ENCODE results near the gene CEP170B.

Gene CEP170B

DNA sequence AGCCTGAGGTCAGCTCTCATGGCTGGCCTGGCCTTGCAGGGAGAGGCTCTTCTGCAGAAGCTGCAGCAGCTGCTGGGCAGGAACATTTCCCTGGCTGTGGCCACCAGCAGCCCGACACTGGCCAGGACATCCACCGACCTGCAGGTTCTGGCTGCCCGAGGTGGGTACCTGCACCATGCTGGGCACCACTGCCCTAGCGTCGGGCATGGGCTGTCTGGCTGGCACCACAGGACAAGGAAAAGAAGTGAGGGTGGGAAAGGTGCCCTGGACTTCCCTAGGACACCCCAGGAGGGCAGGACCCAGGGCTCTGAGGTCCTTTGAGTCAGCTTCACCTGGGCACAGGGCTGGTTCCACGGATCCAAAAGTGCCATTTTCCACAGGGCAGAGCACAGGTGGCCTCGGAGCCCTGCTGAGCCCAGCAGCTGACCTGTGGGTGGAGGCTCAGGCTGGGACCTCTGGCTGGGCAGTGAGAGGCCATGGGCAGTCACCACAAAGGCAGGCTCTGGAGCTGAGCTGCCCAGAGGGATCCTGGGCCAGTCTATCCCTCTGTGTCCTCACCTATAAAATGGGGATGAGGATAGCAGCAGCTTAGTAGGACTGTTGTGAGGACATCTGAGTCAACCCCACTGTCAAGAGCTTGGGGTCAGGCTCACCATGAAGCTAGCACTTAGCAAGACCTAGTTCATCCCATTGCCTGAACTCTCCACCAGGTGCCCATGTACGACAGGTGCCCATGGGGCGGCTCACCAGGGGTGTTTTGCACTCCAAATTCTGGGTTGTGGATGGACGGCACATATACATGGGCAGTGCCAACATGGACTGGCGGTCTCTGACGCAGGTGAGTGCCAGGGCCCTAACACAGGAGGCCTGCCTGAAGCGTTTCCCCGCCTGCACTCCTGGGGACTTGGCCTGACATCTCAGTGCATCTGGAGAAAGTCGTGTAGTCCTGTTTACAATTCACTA is 64.5 kb downstream of the CEP170B start:
- no peak for DNase-seq (ENCODE audit: low read depth in 3 of 3, low spot score in 1 of 3)

DNA sequence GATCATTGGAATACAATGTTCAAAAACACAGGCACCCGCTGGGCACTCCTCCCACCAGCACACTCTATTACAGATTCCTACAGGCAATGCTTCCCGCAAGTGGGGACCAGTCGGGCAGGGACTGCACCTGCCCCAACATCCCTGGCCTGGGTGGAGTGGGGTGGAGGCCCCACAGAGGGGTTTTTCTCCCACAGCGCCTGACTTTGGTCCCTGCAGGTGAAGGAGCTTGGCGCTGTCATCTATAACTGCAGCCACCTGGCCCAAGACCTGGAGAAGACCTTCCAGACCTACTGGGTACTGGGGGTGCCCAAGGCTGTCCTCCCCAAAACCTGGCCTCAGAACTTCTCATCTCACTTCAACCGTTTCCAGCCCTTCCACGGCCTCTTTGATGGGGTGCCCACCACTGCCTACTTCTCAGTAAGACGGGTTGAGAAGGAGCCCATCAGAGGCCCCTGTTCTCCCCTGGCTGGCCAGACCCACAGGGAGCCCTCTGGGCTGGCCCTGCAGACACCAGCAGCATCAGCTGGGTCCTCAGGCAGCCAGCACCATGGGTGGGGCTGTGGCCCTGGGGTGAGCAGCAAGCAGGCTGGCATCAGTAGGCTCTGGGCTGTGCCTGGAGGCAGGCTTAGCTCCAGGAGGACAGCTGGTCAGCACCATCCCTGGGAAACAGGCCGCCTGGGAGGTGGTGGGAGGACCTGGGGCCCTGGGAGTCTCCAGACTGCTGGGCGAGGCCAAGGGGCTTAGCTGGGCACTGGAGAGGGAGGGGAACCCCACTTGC is 65.6 kb downstream of the CEP170B start:
- DNase-seq (ENCODE audit: low read depth in 3 of 3, low spot score in 1 of 3), result no peak

DNA sequence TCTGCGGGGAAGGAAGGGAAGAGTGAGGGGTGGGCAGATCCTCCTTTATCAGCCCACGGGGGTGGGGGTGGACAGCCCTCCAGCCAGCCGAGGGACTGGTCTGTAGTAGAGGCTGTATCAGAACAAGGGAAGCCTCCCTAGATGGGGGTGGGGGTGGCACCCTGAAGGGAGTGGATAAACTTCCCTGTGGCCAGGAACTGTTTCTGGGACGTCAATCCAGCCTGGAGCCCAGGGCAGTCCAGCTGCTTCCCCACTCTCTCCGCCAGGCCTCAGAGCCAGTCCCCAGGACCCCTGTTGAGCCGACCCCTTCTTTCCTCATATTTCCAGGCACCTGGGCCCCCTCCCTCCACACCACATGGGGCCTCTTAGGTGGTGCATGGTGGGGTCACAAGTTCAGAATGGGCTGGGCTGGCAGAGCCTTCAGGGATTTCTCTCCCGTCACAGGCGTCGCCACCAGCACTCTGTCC is 66.3 kb downstream of the CEP170B start:
- DNase-seq (ENCODE audit: low read depth in 3 of 3, low spot score in 1 of 3), result no peak

DNA sequence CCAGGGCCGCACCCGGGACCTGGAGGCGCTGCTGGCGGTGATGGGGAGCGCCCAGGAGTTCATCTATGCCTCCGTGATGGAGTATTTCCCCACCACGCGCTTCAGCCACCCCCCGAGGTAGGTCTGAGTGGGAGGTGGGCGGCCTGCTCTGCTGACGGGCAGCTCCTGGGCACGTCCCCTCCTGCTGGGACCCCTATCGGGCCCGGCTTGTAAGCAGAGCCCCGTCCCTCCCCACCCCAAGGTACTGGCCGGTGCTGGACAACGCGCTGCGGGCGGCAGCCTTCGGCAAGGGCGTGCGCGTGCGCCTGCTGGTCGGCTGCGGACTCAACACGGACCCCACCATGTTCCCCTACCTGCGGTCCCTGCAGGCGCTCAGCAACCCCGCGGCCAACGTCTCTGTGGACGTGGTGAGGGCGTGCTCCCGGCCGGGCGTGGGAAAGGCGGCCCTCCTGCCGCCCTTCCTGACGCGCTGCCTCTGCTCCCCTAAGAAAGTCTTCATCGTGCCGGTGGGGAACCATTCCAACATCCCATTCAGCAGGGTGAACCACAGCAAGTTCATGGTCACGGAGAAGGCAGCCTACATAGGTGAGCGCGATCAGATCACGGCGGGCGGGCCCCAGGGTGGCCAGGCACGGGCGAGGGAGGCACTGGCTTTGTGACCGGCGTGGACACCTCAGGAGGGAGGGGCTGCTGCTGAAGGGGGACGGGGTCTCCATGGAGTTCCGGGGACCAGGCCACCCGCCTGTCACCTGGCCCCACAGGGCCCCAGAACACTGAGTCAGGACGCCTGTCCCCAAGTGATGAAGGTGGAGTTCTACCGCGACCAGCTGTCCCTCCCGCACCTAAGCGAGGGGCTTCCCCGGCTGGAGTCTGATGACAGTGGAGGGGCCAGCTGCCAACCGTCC is 67.0 kb downstream of the CEP170B start:
- DNase-seq (ENCODE audit: low read depth in 3 of 3, low spot score in 1 of 3), result no peak

DNA sequence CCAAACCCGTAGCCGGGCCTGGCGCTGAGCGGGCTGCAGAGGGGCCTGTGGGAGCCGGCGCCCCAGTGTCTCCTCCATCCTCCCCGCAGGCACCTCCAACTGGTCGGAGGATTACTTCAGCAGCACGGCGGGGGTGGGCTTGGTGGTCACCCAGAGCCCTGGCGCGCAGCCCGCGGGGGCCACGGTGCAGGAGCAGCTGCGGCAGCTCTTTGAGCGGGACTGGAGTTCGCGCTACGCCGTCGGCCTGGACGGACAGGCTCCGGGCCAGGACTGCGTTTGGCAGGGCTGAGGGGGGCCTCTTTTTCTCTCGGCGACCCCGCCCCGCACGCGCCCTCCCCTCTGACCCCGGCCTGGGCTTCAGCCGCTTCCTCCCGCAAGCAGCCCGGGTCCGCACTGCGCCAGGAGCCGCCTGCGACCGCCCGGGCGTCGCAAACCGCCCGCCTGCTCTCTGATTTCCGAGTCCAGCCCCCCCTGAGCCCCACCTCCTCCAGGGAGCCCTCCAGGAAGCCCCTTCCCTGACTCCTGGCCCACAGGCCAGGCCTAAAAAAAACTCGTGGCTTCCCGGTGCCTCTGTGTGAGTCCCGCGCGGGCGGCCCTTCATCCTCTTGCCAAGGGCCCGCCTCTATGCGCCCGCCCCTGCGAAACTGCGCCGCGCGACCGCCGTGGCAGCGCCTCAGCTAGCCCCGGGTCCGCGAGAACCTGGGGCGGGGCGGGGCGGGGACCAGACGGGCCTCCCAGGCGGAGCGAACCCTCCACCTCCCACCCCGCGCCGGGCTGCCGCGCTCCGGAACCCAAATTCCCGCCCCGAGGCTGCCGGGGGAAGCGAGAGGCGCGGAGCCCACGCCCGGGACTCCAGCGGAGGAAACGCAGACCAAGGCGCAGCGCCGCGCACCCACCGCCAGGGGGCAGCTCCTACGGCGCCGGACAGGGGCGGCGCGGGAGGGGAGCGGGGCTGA is 67.9 kb downstream of the CEP170B start:
- peak; percentile 45 to 91 (median 76) for DNase-seq (ENCODE audit: low read depth in 3 of 3, low spot score in 1 of 3)

DNA sequence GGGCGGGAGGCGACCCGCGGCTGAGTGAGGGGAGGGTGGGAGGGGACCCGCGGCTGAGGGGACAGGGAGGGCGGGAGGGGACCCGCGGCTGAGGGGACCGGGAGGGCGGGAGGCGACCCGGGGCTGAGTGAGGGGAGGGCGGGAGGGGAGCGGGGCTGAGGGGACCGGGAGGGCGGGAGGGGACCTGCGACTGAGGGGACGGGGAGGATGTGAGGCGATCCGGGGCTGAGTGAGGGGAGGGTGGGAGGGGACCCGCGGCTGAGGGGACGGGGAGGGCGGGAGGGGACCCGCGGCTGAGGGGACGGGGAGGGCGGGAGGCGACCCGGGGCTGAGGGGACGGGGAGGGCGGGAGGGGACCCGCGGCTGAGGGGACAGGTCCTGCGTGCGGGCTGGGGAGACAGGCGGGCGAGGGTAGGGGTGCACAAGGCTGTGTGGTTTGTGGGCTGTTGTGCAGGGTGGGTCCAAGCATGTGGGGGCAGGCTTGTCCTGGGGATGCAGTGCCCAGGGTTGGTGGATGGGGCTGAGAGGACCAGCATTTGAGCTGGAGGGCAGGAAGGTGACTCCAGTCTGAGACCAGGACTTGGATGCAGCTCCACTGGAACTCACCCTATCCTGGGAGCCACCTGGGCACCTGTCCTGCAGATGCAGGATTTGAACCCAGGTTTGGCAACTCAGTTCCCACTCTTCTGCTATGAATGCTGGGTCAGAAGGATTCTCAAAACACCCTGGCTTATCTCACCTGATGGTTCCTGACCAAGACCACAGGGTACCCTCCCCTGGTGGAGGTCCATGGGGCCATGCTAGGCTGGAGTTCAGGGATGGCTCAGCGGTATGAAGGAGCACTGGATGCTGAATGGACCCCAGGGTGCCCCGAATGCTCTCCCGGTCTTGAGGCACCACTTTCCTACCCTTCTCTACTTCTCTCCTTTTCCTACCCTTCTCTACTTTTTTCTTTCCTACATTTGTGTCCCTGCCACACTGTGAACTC is 69.0 kb downstream of the CEP170B start:
- DNase-seq (ENCODE audit: low read depth in 3 of 3, low spot score in 1 of 3), result no peak

DNA sequence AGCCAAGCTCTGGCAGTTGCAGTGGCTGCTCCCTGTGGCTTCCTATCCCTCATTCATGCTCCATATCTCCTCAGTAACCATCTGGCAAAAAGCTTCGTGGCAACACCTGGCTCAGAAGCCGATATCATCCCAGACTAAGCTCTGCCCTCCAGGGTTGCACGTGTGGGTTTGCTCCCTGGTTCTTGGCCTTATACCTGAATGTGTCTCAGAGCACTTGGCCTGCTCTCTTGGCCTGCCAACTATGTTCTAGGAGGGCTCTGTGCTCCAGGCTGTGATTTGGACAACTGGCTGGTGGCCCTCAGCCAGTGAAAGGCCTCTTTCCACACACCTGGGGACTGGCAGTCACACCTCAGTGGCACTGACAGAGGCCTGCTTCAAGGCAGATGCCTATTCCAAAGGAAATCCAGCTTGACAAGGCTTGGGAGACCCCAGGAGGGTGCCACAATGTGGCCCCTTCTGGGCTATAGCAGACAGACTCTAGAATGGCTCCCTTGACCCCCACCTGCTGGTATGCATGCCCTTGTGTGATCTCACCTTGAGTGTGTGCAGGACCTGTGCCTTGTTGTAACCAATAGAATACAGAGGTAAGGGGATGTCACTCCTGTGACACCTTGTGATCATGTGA is 70.1 kb downstream of the CEP170B start:
- DNase-seq (ENCODE audit: low read depth in 3 of 3, low spot score in 1 of 3), result no peak

DNA sequence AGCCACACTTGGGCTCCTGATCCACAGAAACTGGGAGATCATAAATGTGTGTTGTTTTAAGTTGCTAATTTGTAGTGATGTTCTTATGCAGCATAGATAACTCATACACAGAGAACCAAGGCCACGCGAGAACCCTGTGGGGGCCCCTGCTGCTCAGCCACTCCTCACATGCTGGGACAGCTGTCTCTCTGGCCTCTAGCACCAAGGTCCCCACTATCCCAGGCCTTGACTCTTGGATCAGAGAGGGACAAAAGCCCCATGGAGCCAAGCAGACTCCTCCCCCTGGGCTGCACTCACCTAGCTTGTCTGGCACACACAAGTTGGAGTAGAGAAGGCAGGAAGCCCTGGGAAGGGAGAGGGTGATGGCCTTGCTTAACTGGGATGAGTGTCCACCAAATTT is 70.9 kb downstream of the CEP170B start:
- no peak for DNase-seq (ENCODE audit: low read depth in 3 of 3, low spot score in 1 of 3)

DNA sequence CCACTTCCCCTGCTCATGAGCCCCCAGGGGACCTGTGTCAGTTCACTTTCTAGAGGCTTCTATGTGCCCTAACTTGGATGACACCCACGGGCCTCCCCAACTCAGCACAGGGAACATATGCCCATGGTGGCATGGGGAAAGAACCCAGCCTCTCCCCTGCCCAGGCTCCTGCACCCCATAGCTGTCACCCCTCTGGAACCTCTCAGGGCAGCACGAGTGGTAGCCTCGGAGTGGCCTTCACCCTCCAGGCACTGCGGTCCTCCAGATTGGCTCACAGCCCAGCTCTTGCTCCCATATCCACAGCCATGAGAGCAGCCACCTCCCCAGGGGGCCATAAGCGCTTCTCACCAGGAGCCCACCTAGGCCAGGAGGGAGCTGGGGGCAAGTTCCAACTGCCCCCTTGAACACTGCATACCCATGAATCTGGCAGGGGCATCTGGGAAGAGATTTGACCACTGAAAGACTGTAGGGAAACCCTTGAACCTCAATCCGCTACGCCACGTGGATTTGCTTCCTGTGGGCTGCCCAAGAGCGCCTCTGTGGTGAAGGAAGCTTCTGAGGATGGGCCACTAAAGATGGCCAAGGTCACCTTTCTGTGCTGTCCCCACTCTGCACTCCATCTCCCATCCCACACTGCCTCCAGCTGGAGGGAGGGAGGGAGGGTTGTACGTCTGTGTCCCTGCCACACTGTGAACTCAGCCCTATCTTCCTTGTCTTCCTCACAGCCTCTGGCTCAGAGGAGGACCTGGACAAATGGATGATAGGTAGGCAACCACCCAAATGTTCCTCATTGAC is 71.5 kb downstream of the CEP170B start:
- DNase-seq (ENCODE audit: low read depth in 3 of 3, low spot score in 1 of 3), result no peak

DNA sequence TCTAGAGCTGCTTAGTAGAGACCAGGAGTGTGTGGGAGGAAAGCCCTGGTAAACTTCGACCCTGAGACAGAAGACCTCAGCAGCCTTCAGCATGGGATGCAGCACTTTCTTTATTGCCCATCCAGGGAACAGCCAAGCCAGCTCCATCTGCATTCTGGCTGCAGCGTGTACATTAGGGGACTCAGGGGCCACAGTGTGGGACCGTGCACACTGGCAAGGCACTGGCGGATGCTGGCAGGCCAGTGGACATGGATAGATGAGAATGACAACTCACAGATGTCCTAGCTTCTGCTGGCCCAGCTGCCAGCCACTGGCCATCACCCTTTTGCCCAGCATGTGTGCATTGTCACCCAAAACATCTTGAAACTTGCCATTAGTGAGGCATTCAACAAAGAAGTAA is 72.1 kb downstream of the CEP170B start:
- no peak for DNase-seq (ENCODE audit: low read depth in 3 of 3, low spot score in 1 of 3)

DNA sequence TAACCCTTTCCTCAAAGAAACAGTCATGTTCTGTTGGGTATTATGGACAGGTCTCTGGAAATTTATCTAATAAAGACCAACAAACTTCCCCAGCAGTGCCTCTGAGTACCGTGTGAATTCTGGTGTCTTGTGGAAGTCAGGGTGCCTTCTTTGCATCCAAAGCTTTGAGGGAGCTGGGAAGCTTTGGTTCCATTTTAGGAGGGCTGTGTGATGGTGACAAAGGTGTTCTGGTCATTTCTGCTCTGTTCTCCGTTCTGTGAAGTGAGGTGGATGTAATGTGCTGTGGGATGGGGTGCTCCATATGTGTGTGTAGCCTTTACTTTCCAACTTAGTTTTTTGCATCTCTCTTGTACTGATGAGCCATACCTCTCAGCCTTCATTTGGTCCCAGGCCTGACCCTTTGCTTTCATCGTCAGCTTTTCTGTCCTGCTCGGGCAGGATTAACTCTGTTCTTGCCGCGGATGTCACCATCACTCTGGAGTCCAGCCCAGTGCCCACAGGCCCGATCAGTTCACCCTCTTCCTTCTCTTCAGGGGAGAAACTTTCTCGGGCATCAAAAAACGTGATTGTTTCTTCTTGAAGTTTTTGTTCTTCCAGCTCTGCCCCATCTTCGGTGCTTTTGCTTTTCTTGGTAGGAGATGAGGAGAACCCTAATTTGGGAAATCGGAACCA is 72.8 kb downstream of the CEP170B start:
- DNase-seq (ENCODE audit: low read depth in 3 of 3, low spot score in 1 of 3), result no peak

DNA sequence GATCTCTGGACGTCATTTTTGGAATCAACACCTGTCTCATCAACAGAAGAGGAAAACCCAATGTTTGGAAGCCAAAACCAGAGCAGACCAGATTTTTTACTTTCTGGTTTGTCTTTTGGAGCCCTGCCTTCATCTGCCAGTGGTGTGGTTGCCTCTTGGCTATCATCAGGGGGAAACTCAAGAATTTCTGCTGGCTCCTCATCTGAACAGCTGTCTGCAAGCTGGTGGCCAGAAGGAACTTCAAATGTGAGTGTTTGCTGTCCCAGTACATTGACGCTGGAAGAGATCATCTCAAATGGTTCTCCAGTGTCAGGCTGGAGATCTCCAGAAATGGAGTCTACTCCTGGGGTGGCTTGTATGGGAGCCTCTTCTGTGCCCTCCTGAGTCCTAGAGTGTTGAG is 73.4 kb downstream of the CEP170B start:
- DNase-seq (ENCODE audit: low read depth in 3 of 3, low spot score in 1 of 3), result no peak

DNA sequence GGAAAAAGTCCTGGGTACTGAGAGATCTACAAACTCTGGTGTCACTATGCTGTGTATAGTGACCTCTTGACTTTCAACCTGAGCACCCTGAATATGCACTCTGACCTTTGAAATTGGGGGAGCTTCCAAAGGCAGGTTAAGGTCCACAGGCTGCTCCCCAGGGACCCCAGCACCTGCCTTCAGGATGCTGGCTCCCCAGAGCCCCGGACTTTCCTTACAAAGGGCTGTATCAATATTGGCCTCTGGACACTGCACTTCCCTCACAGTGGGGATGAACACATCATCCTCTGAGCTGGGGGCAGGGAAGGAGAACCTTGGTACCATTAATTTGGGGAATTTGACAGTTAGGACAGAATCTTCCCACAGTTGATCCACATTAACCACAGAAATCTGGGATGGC is 73.9 kb downstream of the CEP170B start:
- no peak for DNase-seq (ENCODE audit: low read depth in 3 of 3, low spot score in 1 of 3)

DNA sequence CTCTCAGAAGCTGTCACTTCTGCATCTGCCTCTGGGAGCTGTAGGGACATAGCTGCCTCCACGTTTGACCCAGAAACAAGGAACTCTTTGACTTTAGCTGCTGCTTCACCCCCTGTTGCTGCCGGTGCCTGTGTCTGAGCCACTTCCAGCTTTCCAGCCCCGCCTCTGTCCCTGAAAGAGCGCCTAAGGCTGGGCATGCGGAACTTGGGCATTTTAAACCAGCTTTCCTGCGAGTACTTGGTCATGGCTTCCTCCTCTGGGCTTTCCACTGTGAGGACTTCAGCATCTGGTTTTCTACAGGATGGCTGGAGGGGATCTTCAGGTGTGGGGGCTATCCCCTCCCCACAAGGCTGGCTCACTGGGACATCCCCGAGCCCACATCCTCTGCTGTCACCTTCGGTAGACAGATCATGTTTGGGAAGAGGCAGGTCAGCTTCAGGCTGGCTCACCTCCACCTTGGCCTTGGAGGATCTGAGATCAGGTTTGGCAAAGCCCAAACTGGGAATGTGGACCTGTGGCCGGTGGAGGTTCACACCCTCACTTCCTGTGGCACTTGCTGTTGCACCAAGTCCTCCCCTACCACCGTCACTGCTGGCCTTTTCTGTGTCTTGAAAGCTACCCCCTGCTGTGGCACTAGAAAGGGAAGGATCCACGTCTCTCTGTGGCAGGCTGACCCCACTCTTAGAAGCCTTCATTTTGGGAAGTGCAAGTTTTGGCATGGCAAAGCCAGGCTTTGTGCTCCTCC is 74.8 kb downstream of the CEP170B start:
- DNase-seq (ENCODE audit: low read depth in 3 of 3, low spot score in 1 of 3), result no peak

DNA sequence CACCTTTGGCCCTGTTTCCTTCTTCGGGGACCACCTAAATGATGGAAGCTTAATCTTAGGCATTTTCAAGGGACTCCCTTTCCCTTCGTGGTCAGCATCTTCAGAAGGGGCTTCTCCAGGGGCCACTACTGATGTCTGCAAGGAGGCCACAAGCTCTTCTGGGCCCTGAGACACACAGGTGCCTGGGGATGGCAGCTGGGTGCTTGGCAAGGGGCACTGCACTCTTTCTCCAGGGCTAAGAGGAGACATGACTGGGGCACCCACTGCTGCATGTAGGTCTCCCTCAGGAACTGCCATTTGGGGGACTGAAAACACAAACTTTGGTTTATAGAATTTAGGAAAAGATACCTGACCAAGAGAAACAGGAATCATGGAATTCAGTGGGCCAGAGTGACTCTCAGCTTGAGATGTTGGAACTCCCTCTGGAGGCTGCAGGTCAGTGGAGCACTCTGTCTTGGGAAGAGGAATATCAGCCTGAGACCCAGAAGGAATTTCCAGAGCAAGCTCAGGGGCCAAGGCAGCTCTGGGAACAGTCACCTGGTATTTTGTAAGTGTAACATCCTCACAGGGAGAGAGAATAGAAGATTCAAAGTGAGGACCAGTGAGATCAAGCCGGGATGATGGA is 75.6 kb downstream of the CEP170B start:
- no peak for DNase-seq (ENCODE audit: low read depth in 3 of 3, low spot score in 1 of 3)

Data from stimulated activated CD4-positive, alpha-beta T cell treated with anti-CD3 and anti-CD28 coated beads, TNF-alpha, amount 100 ng/mL, for 1 hour (primary cell).